Suppressor macrophage (primary cell): ENCODE measurements around the gene FBP2.
"Not testable (repeated sequence)": the region's sequence is repeated elsewhere in the genome, so short reads cannot be mapped to it uniquely, and the experiment has no call there.

Experiments used
- DNase-seq, 4 experiments: peaks; one replicate each; pipeline ENCODE4 v3.0.0-alpha.2; 2020 to 2022

The FBP2 gene

DNA sequence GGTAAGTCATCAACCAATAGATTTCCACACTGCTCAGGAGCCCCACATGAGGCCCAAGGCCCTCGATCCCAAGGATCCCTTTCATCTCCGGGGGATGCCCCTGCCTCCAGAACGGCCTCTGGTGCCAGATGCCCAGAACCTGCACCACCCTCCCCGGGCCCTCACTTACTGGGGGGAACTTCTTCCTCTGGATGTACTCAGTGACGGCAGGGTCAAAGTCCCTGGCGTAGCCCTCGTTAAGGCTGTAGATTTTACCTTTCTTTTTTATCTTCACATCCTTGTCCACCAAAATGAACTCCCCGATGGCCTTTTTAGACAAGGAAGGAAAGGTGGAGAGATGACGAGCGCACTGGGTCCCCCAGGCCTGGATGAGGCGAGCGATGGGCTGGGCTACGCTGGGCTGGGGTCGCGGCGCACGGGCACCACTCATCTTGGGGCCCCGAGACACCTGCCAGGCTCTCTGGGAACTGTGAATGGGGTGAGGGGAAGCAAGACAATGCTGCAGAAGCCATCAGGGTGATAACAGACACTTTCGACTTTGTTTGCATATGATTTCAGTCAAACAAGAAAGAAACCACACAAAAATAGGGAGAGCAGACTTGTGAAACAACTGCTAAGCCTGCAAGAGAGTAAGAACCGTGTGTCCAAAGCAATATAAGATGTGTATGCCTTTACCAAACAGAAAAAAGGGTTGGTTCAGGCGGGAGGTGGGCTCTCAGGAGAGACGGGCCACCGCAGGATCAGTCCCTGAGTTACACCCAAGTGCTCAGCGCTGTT lies 13.2 kb upstream of the FBP2 start:
- DNase-seq: no peak

DNA sequence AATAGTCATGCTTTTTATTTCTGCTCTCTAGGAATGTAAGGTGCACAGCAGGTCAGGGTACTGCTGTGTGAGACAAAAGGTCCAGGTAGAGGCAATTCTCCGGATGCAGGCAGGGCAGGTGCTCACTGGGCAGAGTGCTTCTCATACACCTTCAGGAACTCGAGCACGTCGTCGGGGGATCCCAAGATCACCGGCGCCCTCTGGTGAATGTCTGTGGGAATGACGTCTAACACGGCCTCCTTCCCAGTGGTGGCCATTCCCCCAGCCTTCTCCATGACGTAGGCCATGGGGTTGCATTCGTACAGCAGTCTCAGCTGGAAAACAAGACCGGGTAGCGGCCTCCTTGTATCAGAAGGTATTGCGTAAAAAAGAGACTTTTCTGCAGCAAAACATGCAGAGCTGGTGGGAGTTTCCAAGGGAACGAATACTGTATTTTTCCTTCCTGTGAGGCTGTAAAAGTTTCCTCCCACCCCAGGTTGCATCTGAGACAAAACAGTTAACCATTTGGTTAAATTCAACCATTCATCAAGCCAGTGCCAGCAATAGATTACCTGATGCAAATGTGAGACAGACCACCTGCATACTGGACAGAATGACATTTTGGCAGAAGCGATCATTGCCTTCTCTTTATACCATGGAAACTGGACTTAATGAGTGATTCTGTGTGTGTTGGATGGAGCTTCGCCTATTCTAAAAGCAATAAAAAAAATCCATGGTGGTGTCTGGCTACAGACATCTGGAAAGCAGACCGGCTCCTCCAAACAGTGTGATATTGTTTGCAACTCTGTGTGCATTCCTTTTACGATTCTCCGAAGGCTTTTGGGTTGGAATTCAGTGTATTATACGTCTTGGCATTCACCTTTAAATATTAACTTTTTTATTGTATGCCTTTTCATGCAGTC lies 9.9 kb upstream of the FBP2 start:
- peak; percentile 64 to 83 (median 72) for DNase-seq

DNA sequence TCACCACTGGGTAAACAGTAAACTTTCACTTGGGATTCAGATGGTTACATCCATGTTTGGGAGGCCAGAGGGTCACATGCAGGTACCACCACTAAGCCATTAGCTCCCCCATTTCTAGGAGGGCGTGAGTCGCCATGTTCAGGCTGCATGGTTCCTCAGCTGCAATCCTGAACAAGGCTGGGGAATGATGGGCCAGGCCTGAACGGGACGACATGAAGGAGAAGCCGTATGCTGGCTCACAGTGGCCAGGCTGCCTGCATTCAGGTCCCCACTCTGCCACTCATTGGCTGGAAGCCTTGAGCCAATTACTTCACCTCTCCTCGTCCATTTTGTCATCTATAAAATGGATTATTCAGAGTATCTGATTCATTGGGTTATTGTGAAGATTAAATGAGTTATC lies 9.0 kb upstream of the FBP2 start:
- no peak for DNase-seq

DNA sequence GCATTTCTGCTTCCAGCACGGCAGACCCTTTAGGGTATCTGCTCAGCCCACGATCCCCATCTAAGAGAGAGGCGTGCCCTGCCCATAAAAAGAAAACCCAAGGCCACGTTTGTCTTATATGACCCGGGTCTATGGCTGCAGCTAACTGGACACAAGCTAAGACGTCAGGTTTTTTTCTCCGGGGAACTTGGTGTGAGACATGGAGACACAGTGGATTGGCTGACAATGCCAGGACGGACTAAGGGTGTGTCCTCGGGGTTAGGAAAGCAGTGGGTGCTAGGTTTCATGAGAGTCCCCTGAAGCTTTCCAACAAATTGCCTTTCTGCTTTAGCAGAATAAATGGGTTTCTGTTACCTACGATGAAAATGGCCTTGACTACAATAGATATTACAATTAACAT lies 7.1 kb upstream of the FBP2 start:
- DNase-seq: no peak

DNA sequence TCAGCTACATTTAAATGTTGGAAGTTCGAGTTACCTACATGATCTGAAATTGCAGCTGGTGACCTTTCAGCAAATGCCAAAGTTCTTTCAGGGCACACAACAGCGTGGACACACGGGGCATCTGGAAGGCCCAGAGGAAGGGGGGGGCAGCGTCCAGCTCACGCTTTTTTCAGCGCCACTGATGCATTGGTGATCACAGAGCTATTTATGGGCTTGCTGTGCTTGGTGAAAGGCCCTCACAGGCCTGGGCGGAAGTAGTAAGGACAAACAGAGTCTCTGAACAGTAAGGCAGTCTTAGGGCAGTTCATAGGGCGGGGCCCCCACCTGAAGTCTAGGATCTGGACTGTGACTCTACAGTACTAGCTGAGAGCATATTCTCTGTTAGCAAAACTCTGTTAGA lies 6.6 kb upstream of the FBP2 start:
- DNase-seq: no peak

DNA sequence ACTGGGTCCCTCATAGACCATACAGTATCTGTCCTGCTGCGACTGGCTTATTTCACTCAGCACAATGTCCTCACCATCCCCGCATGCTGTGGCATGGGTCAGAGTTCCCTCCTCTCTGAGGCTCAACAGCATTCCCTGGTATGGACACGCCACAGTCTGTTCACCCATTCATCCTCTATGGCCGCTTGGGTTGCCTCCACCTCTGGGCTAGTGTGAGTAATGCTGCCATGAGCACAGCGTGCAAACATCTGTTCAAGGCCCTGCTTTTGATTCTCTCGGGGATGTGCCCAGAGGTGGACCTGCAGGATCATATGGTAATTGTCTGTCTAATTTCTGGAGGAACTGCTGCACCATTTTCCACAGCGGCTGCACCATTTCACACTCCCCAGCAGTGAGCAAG lies 5.5 kb upstream of the FBP2 start:
- no peak for DNase-seq

DNA sequence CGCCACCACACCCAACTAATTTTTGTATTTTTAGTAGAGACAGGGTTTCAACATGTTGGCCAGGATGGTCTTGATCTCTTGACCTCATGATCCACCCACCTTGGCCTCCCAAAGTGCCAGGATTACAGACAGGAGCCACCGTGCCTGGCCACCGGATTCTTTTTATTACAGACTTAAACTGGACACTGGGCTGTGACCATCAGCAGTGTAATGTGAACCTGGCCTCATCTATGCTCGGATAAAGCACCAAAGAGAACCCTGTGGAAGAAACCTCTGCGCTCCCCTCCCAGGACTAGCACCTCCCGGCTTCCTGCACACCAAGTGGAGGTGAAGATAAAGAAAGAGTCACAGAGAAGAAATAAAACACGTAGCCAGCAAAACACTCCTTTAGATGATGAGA lies 941 bp downstream of the FBP2 start:
- DNase-seq: not testable (repeated sequence)

DNA sequence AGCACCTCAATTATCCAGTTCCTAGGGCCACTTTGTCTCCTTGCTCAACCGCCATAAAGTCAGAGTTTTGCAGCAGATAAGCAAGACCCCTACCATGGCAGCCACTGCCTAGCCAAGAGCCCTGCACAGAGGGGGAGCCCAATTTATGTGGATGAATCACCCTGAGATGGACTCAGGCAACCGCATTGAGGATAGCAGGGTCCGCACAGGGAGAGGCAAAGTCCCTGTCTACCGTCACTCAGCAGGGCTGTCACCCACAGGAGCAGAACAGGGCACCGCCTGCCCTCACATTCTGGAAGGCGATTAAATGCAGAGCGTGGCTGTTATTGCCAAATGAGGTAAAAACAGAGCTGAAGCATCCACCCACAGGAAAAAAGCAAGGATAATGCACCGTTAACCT lies 1.7 kb downstream of the FBP2 start:
- no peak for DNase-seq

DNA sequence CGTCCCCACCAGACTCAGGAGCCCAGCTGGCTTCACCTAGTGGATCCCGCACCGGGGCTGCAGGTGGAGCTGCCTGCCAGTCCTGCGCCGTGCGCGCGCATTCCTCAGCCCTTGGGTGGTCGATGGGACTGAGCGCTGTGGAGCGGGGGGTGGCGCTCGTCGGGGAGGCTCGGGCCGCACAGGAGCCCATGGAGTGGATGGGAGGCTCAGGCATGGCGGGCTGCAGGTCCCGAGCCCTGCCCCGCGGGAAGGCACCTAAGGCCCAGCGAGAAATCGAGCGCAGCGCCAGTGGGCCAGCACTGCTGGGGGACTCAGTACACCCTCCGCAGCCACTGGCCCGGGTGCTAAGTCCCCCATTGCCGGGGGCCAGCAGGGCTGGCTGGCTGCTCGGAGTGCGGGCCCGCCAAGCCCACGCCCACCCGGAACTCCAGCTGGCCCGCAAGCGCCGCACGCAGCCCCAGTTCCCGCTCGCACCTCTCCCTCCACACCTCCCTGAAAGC lies 2.5 kb downstream of the FBP2 start:
- not testable (repeated sequence) for DNase-seq

DNA sequence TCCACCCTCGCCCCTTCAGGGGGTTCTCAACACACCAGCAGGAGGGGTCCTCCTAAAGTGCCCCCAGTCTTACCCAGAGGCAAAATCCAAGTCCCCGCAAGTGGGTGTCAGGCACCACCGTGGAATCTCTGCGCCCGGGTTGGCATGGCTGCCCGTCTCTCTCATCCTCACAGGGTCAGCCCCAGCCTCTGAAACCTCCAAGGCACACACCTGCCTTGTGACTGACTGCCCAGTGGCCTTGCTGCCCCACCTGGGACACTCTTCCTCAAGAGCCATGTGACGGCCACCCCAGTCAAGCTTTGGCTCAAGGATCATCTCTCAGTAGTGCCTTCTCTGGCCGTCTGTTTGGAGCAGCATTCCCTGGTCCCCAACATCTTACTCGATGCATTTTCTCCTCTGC lies 4.9 kb downstream of the FBP2 start:
- no peak for DNase-seq

DNA sequence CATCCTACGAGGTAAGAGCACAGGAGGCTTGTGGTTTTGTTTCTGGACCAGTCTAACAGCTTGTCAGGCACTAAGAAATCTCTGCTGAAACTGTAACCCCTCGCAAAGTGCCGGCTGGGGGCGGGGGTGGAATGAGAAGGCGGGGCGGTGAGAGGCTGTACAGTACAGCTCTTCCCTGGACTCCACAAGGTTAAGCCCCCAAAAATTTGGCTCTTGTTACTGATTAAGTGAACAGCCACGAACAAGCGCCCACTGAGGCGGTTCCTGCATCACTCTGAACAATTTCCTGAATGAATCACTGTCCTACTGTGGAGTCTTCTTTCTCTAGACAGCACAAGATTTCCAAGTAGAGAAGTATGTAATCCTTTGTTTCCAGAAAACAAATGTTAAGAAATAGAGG lies 6.8 kb downstream of the FBP2 start:
- peak in 2 of 4 experiments; percentile 14 to 20 for DNase-seq

DNA sequence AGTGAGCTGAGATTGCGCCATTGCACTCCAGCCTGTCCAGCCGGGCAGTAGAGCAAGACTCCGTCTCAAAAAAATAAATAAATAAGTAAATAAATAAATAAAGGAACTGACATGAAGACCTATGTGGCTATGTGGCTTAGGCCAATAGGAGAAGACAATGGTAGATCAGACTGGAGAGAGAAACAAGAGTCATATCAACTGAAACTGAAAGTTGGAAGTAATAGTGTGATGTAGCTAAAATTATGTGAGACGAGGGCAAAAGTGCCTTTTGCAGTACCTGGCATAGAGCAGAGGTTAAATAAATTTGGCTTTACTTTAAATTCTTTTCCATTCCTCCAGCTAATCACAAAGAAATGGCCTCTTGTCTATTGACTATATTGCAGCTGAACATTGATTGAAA lies 7.3 kb downstream of the FBP2 start:
- peak in 2 of 4 experiments; percentile 27 to 41 for DNase-seq

DNA sequence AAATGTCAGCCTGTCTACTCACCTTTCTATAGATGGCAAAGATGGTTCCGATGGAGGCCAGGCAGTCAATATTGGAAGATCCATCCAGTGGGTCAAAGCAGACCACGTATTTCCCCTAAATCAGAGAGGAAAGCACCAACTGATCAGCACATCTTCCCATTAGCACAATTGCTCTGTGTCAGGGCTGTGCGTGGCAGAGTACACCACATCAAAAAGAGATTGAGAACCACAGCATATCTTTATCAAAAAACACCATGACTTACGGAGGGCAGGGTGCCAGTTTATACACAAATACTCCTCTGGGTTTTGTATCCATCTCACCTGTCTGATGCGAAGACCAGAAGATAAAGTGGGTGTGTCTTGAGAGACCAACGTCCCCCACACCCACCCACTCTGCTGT lies 9.1 kb downstream of the FBP2 start:
- no peak for DNase-seq

DNA sequence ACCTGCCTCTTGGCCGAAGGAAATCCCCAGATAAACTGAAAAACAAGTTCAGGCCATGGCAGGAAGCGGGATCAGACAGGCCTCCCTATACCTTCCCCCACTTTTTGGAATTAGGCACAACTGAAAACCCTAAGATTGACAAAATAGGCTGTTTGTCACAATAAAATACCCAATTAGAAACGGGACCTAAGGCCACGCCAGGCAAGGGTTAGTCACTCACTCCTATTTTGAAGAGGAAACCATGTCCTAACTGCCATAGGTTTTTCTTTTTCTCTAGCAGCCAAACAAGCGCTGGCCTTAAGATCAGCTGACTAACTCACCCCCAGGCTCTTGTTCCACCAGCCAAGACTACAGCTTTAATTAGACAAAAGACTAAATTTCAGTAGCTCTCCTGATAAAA lies 11.9 kb downstream of the FBP2 start:
- no peak for DNase-seq

DNA sequence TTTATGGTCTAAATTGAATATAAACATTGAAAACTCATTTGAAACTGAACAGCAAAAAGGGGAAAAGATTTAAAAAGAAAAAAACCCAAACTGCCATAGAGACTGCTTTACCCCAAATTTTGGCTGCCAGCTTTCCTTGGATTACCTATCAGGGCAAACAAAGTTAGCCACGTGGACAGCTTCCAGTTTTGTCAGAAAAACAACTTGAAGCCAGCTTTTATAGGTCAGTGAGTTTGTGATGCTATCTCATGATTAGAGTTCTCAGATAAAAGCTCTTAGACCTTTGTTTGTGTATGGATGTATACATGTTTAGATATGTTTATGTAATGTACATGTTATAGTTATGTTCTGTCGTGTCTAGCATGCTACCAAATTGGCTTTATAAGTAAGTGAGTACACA lies 16.1 kb downstream of the FBP2 start:
- no peak for DNase-seq

DNA sequence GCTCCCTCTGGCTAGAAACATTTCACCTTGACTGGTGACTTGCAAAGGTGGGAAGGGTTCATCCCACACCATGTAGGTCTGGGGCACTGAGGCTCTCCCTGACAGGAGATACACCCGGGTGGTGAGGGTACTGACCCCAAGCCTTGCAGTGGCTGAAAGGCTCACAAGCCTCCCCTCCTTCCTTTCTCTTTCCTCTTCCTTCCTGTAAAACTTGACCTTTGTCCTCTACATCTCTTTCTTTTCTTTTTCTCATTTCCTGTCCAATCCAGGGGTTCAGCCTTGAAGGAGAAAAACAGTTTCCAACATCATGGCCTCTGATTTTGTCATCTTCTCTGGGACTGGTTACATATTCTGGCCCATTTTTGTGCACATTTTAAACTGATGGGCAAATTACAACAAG lies 16.6 kb downstream of the FBP2 start:
- no peak for DNase-seq

DNA sequence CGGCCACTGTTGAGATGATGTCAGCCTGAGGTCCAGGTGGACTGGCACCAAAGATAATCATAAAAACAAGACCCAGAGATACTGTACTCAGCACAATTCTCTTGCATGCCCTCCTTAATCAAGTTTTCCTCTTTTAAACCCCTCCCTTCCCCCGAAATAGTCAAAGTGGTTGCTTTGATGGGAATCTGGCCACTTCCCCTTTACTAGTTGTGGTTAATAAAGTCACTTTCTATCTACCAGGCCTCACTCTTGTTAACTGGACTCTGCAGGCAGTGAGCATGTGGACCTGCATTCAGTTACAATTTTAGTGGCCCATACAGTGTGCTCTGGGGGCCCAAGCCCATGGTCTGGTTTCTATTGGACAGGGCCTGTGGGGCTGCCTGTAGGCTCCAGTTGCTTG lies 17.5 kb downstream of the FBP2 start:
- peak; percentile 34 to 66 (median 54) for DNase-seq

DNA sequence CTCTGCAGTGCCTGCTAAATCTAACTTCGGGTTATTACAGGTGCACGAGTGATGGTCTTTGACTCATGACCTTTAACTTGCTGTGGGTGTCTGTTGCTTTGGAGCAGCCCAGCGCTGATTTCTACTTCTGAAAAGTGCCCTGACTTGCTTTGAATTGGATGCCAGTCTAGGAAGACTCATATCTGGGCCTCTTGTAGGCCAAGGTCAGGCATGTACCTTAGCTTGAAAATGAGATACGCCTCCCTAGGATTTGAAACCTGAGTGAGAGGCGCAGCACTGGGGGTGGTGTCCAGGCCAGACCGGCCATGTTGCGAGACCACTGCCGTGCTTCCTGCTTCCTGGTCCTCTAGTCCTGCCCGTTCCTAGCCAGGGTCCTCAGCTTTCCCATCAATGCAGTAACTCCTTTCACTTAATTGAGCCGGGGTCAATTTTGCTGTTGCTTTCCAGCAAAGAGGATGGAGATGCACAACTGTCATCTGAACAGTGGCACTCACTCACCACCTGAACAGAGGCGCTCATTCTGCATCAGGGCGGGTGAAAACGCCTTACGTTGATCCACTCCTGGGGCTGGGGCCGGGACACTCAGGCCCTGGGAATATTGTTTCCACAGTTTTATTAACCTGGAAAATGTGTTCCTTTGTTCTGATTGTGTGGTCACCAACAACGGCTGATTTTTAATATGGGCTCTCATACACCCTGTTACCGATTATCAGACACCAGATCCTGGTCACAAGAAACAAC lies 24.5 kb downstream of the FBP2 start:
- DNase-seq: no peak

DNA sequence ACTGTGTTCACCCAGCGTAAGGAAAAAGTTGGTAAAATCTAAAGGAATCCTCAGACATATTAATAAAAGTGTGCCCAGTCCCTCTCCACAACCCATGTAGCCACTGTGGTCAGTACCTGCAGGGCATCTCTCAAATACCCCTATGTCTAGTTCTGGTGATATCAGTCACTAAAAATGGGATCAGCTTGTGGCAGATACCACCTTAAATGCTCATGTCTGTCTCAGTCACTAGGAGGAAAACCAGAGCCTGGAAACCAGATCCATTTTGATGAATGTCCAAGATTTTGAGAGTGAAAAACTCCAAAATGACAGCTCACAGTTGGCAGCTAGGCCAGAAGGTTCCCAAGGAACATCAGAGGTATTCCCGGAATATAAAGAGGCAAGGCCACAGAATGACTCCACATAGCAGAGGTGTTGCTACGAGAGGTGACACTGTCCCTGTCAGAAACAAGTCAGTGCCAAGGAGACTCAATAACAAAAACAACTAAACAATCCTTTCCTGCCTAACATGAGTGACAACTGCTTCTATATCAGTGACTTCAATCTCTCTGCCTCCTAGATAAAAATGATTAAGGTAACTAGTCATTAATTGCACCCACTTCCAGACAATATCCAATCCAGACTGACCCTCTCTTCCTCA lies 25.3 kb downstream of the FBP2 start:
- no peak for DNase-seq

DNA sequence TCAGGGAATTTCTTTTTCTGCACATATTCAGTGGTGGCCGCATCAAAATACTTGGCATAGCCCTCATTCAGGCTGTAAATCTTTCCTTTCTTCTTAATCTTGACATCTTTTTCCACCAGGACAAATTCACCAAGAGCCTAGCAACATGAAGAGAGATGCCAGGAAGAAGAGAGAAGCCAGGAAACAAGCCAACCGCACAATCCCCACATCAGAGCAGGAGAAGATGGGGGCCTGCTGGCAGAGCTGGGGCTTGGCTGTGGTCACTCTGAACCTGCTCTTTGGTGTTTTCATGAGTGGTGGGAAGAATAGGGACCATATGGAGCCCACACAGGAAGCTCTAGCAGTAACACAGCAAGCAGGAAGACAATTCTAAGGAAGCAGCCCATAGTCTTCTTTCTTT lies 26.4 kb downstream of the FBP2 start:
- no peak for DNase-seq

DNA sequence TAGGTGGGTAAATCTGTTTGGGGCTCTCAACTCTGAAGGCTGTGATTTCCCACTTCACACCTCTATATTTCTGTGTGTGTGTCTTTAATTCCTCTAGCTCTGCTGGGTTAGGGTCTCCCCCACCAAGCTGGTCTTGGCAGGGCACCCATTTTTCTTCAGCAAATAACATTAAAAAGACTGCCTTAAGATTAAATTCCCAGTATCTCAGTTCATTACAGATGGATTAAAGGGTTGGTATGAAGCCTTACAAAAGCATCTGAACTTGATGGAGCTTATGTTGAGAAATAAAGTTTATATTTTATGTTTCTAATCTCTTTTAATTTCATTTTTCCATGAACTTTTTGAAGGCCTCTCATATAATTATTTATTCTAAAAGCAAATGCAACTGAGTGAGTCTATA lies 27.1 kb downstream of the FBP2 start:
- DNase-seq: no peak

DNA sequence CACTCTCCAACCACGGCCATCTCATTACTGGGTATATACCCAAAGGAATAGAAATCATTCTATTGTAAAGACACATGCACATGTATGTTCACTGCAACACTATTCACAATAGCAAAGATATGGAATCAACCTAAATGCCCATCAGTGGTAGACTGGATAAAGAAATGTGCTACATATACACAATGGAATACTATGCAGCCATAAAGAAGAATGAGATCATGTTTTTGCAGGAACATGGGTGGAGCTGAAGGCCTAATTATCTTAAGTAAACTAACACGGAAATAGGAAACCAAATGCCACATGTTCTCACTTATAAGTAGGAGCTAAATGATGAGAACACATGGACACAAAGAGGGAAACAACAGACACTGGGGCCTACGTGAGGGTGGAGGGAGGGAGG lies 29.3 kb downstream of the FBP2 start:
- not testable (repeated sequence) for DNase-seq

DNA sequence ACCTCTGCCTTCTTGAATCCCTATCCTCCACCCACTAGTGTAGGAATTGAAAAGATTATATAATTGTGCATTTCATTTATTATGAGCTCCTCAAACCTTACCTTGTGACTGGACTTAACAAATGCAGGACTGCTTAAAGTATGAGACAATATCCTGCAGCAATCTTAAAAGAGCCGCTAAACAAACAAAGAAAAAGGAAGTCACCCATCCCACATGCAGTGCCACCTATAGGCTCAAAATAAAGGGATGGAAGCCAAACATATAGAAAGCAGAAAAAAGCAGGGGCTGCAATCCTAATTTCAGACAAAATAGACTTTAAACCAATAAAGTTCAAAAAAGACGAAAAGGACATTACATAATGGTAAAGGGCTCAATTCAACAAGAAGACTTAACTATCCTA lies 30.1 kb downstream of the FBP2 start:
- DNase-seq: peak in 3 of 4 experiments; percentile 7 to 29 (median 13)
